ENCODE results near the gene A4GALT. TPM values are rescaled to one million over a fixed set of nuclear protein-coding genes. Genes with fewer than 3 reads are reported as not detected.
"Not testable (repeated sequence)": the region's sequence is repeated elsewhere in the genome, so short reads cannot be mapped to it uniquely, and the experiment has no call there.

The A4GALT gene
- total RNA-seq, 1 donor, result 11.2 TPM

- TF ChIP-seq, protein P1, sequence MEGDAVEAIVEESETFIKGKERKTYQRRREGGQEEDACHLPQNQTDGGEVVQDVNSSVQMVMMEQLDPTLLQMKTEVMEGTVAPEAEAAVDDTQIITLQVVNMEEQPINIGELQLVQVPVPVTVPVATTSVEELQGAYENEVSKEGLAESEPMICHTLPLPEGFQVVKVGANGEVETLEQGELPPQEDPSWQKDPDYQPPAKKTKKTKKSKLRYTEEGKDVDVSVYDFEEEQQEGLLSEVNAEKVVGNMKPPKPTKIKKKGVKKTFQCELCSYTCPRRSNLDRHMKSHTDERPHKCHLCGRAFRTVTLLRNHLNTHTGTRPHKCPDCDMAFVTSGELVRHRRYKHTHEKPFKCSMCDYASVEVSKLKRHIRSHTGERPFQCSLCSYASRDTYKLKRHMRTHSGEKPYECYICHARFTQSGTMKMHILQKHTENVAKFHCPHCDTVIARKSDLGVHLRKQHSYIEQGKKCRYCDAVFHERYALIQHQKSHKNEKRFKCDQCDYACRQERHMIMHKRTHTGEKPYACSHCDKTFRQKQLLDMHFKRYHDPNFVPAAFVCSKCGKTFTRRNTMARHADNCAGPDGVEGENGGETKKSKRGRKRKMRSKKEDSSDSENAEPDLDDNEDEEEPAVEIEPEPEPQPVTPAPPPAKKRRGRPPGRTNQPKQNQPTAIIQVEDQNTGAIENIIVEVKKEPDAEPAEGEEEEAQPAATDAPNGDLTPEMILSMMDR (IDR thresholded peaks at IDR 0.05; ENCODE audit: insufficient read depth, low read depth, low read length), result no peak
Measured at GRCh38 chr22:42764895-42765363, 44.3 kb upstream of the A4GALT start.

DNA sequence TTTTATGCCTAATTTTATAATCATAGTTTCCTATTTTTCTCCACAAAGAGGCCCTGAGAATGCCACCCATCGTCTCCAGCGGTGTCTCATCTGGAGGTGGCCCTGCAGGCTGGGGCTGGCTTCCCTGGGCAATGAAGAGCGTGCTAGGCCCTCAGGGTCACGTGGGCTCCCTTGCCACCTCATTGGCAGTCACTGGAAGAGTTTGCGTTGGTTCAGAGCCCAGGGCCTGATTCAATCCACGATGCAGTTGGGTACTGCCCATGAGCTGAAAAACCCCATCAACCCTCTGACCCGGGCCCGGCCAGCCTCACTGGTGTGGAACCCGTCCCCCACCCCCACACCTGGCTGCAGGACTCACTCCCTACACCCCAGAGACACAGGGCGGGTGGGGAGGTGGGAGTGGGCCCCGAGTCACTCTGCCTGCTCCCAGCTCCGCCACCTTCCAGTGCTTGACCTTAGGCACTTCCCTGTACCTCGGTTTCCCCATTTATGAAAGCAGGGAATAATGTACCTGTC lies 43.4 kb upstream of the A4GALT start:
- TF ChIP-seq, protein P1 (IDR thresholded peaks at IDR 0.05; ENCODE audit: insufficient read depth, low read depth, low read length), result no peak
- DNase-seq (ENCODE audit: low read depth), result no peak
- H3K4me3 ChIP-seq (ENCODE audit: low read depth, low read length), result no peak overlapping the region

More at GRCh38 chr22:42764895-42765363, 44.3 kb upstream of the A4GALT start:
- no peak for DNase-seq (ENCODE audit: low read depth)
- no peak overlapping the region for H3K4me3 ChIP-seq (ENCODE audit: low read depth, low read length)

DNA sequence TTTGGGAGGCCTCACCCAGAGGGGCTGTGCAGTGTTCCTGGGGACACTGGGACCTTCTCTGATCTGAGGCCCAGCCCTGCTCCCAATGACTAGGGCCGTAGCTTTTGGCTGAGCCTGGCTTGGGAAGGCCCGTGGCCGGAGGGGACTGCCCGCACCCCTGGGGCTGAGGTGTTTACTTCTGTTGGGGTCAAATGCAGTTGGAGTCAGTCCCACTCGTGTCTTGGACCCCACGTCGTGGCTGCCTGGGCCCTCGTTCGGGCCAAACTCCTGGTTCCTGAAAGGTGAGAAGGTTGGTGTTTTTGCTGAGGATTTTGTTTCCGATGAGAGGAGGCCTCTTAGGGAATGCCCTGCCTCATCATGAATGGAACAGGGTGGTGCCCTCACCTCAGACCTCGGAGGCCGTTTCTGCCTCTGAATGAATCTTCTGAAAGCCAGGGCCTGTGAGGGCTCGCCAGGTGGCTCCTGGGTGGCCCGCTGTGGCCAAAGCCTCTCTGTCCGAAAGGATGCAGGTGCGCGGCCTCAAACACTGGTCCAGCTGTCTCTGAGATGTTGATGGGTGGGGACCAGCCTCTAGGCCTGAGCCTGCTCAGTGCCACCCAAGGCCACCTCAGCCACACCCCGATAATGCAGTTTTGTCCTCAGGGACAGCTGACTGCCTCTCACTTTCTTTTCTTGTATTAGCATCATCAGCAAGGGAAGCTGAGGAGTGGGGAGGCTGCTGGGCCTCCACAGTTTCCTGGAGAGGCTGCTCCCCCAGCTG lies 40.3 kb upstream of the A4GALT start:
- H3K4me3 ChIP-seq (ENCODE audit: low read depth, low read length), result no peak overlapping the region
- TF ChIP-seq, protein P1 (IDR thresholded peaks at IDR 0.05; ENCODE audit: insufficient read depth, low read depth, low read length), result no peak
- DNase-seq (ENCODE audit: low read depth), result no peak

DNA sequence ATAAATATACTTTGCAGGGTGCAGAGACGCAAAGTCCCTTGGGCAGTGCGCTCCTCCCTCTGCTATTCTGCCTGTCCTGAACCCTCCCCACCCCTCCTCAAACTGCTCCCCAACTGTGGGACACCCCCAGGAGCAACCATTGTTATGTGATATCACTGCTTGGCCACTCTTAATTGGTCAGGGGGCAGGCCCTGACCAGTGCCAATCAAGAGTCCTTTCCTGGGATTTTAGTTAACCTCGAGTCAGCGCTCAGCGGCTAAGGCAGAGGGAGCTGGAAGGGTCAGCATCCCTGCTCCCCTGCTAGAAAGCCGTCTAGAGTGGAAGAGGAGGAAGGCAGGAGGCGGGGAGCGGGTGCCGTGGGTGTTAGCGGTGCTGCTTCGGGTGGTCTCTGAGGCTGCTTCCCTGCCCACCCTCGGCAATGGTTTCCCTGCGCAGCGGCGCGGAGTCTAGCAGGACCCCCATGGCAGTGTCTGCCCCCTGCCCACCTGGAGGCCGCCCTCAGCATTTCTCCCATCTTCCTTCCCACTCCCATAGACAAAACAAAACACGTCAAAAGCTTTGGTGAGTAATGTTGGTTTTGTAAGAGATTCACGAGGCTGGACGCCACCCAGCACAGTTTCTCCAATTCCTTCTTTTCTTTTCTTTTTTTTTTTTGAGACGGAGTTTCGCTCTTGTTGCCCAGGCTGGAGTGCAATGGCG lies 38.4 kb upstream of the A4GALT start:
- no peak overlapping the region for H3K4me3 ChIP-seq (ENCODE audit: low read depth, low read length)
- TF ChIP-seq, protein P1 (IDR thresholded peaks at IDR 0.05; ENCODE audit: insufficient read depth, low read depth, low read length), result no peak
- DNase-seq (ENCODE audit: low read depth), result peak; percentile 83

- not testable (repeated sequence) for H3K4me3 ChIP-seq (ENCODE audit: low read depth, low read length)
- DNase-seq (ENCODE audit: low read depth), result peak; percentile 86
Measured at GRCh38 chr22:42755553-42755952, 34.9 kb upstream of the A4GALT start.

- not testable (repeated sequence) for H3K4me3 ChIP-seq (ENCODE audit: low read depth, low read length); DNase-seq (ENCODE audit: low read depth)
Measured at GRCh38 chr22:42755121-42755520, 34.5 kb upstream of the A4GALT start.

GRCh38 chr22:42754658-42755057 lies 34.0 kb upstream of the A4GALT start:
- TF ChIP-seq, protein P1 (IDR thresholded peaks at IDR 0.05; ENCODE audit: insufficient read depth, low read depth, low read length), result no peak
- no peak overlapping the region for H3K4me3 ChIP-seq (ENCODE audit: low read depth, low read length)
- DNase-seq (ENCODE audit: low read depth), result no peak

Measured in fibroblast of villous mesenchyme (primary cell).